NCI-H146 (cell line): ENCODE measurements around the gene HTR3D.
"Not testable (repeated sequence)": the region's sequence is repeated elsewhere in the genome, so short reads cannot be mapped to it uniquely, and the experiment has no call there.

Experiments
- DNase-seq: peaks from one replicate; lab custom pipeline; 2025; lab: John Stamatoyannopoulos, UW

HTR3D gene

GRCh38 chr3:184016169-184016570 lies 15.4 kb upstream of the HTR3D start:
- no peak for DNase-seq

GRCh38 chr3:184016811-184017671 lies 14.5 kb upstream of the HTR3D start:
- DNase-seq = peak; percentile 84

DNA sequence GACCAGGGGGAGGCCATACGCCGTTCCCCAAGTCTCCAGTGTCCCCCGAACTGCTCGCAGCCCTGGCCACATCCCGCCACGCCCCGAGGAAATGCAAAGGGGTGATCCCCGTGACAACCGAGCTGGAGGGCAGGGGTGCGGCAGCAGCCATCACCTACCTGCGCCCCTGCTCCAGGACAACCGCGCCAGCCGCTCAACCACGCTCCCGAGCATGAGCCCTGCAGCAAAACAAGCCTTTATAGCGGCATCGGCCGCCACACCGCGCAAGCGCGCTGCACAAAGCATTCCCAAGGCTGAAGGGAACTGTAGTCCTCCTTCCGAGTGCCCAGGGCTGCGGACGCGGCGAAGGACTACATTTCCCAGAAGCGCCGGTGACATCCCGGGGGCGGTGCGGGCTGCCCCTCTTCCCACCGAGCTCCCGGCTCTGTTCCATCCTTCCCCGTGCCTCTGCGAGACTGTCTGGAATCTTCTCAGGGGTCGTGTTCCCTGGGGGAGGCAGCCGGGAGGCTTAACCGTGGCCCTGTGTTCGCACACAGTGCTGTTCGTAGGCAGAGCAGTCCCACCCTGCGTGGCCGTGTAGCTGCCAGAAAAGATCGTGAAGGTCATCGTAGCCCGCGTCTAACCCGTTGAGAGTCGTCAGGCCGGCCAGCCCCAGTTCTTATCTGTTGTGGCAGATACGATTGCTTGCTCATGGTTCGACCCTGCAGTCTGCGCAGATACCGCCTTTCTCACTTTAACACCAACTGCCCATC lies 13.7 kb upstream of the HTR3D start, which contains the start of gene ABCC5:
Gene ABCC5 (minus strand): TSS at position 213 of the 752 bp plus-strand sequence. CDS start 3,492 bp downstream, outside the sequence.
- DNase-seq = peak; percentile 99

- no peak for DNase-seq
Measured at GRCh38 chr3:184018424-184018973, 13.0 kb upstream of the HTR3D start.

DNA sequence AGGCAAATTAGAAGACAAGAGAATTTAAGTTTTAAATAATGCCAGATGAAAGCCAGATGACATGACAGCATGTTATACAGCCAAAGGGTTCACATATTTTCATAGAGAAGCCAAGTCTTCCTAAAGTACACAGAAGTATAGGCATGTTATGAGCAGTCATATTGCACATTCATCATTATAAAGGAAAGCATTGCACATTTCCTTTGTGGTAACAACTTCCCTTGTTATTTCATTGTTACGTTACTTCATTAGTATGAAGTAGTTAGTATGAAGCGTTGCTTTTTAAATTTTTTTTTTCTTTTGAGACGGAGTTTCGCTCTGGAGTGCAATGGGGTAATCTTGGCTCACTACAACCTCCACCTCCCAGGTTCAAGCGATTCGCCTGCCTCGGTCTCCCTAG lies 9.2 kb upstream of the HTR3D start:
- DNase-seq = no peak

DNA sequence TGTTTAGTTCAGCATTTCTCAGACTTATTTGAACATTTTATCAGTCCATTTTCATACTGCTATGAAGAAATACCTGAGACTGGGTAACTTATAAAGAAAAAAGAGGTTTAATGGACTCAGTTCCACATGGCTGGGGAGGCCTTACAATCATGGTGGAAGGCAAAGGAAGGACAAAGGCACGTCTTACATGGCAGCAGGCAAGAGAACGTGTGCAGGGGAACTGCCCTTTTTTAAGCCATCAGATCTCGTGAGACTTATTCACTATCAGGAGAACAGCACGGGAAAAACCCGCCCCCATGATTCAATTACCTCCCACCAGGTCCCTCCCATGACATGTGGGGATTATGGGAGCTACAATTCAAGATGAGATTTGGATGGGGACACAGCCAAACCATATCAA lies 6.3 kb upstream of the HTR3D start:
- DNase-seq = not testable (repeated sequence)

- DNase-seq = not testable (repeated sequence)
Measured at GRCh38 chr3:184028275-184028890, 3.2 kb upstream of the HTR3D start.

GRCh38 chr3:184029443-184029842 lies 2.1 kb upstream of the HTR3D start:
- DNase-seq = no peak

DNA sequence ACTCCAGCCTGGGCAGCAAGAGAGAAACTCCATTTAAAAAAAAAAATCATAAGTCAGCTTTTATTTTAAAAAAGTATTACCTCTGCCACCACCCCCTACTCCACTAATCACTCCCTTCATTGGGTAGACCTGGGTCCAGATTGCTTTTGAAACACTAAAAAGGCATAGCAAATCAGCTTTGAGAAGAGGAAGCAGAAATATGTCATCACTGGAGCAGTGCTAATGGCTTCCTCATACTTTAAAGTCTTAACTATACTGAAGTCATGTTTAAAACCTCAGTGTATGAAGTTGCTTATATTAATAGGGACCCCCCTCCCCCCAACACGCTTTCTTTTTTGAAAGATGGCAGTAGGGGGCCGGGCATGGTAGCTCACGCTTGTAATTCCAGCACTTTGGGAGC lies 1.0 kb upstream of the HTR3D start:
- no peak for DNase-seq

DNA sequence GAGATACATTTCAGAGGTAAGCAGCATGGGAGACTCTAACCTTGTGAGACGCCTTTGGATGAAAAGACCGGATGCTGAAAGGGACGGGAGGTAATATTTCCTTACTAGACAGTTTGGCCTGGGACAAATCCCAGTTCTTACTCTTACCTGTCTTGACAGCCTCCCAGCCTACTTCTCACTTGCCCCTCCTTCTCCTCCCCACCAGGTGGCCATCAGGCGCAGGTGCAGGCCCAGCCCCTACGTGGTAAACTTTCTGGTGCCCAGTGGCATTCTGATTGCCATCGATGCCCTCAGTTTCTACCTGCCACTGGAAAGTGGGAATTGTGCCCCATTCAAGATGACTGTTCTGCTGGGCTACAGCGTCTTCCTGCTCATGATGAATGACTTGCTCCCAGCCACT lies 6.3 kb downstream of the HTR3D start:
- DNase-seq = no peak

DNA sequence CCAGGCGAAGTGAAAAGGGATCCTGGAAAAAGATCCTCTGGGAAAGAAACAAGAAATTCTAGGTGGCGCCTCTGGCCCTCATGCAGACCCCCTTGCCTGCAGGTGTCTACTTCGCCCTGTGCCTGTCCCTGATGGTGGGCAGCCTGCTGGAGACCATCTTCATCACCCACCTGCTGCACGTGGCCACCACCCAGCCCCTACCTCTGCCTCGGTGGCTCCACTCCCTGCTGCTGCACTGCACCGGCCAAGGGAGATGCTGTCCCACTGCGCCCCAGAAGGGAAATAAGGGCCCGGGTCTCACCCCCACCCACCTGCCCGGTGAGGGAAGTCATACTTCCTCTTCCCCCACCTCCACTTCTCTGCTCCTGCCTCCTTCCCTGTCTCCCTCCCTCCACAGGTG lies 6.8 kb downstream of the HTR3D start:
- not testable (repeated sequence) for DNase-seq

DNA sequence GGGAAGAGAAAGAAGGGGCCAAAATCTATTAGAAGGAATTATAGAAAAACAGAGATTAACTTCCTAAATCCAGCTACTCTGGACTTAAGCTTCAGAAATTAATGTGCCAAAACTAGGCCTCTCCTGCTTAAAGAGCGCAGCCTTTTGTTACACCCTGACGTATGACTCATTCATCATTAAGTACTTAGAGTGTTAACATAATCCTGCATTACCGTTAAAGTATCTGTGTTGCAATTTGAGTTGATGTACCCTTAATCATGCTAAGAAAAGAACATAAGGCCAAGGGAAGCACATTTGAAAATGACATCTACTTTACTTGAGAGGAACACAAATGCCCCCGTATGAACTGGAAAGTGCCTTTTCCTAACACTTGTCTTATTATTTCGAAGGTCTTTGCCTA lies 7.9 kb downstream of the HTR3D start:
- DNase-seq = no peak

GRCh38 chr3:184040010-184040409 lies 8.5 kb downstream of the HTR3D start:
- DNase-seq = peak; percentile 85

- DNase-seq = peak; percentile 98
Measured at GRCh38 chr3:184042617-184043016, 11.1 kb downstream of the HTR3D start.

GRCh38 chr3:184045995-184046394 lies 14.5 kb downstream of the HTR3D start:
- DNase-seq = no peak

GRCh38 chr3:184050217-184050847 lies 18.8 kb downstream of the HTR3D start:
- DNase-seq = peak; percentile 95

GRCh38 chr3:184052767-184053166 lies 21.2 kb downstream of the HTR3D start, which contains the start of gene HTR3C:
Gene HTR3C (plus strand): TSS chr3:184053047. CDS start chr3:184053081, 34 bp downstream.
- DNase-seq = no peak

- no peak for DNase-seq
Measured at GRCh38 chr3:184058029-184058428, 26.5 kb downstream of the HTR3D start.

- peak; percentile 49 for DNase-seq
Measured at GRCh38 chr3:184059424-184059823, 27.9 kb downstream of the HTR3D start.

DNA sequence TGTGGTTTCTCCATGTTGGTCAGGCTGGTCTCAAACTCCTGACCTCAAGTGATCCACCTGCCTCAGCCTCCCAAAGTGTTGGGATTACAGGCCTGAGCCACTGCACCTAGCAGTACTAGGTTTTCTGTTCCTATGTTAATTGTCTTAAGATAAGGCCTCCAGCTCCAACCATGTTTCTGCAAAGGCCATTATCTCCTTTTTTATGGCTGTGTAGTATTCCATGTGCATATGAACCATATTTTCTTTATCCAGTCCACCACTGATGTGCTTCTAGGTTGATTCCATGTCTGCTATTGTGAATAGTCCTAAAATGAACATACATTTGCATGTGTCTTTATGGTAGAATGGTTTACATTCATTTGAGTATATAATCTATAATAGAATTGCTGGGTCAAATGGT lies 31.1 kb downstream of the HTR3D start:
- no peak for DNase-seq

DNA sequence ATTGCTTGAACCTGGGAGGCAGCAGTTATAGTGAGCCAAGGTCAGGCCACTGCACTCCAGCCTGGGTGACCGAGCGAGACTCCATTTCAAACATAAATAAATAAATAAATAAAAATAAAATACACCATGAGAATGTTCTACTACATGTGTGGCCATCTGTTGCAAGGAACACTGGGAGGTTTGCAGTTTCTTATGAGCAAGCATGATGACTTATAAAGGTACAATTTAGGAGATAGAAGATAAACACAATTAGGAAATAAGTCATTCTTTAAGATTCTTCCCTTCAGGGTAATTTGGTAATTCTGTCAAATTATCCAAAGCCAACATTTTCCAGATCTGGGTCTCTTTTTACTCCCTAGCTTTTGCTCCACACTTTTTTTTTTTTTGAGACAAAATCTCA lies 34.7 kb downstream of the HTR3D start:
- DNase-seq = no peak

DNA sequence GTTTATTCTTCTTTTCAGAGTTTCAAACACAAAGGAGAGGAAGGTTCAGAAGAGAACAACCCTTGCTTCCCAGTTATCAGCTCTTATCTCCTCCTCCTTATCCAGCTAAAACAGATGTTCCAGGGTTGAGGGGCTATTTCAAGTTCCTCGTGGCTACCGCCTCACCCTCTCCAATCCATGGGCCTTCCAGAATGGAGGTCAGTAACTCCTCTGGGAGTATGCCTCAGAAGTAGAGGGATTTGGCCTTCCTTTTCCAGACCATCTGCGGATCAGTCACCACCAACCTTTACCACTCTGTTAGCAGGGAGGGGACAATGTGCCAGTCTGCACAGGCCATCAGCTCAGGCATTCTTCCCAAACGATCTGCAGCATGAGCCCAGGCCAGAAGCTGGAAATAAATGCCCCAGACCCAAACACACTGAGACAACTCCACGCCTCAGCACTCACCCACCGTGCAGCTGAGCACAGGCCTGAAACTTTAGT lies 36.1 kb downstream of the HTR3D start:
- no peak for DNase-seq
